Small intestine (tissue), 7 donors: ENCODE data around the gene CBX1. TPM values are rescaled to one million over a fixed set of nuclear protein-coding genes. Genes with fewer than 3 reads are reported as not detected.

Experiments used
- DNase-seq, 2 donors: peaks; one replicate each; pipeline versions ENCODE4 v3.0.0 to v3.0.0-alpha.2; 2013
- FAIRE-seq: peaks from 2 replicates; lab custom pipeline; 2012; peaks lifted over from hg19 to GRCh38; lab: Jason Lieb, UNC
- H3K27ac ChIP-seq, 3 donors: one replicate each; pipeline ENCODE4 v1.5.1; 2013; ENCODE audit warnings: low read length in 2 of 3, mild to moderate bottlenecking in 2 of 3, control low read depth in 1 of 3, inconsistent platforms in 1 of 3, low read depth in 1 of 3, moderate library complexity in 1 of 3
- H3K27me3 ChIP-seq, 3 donors: one replicate each; pipeline ENCODE4 v1.6.1; 2013; ENCODE audit warnings: low read length in 3 of 3, inconsistent platforms in 1 of 3; ENCODE audit not compliant: control insufficient read depth in 3 of 3, insufficient read depth in 3 of 3
- H3K36me3 ChIP-seq, 3 donors: one replicate each; pipeline ENCODE4 v1.6.1; 2013; ENCODE audit warnings: low read length in 3 of 3, inconsistent platforms in 1 of 3, low read depth in 1 of 3, mild to moderate bottlenecking in 1 of 3, moderate library complexity in 1 of 3; ENCODE audit not compliant: control insufficient read depth in 3 of 3, insufficient read depth in 2 of 3
- H3K4me1 ChIP-seq, 3 donors: one replicate each; pipeline ENCODE4 v1.6.1; 2013; ENCODE audit warnings: low read length in 2 of 3, inconsistent platforms in 1 of 3, low read depth in 1 of 3, mild to moderate bottlenecking in 1 of 3, moderate library complexity in 1 of 3; ENCODE audit not compliant: control insufficient read depth in 3 of 3, insufficient read depth in 2 of 3
- H3K4me3 ChIP-seq, 3 donors: one replicate each; pipeline ENCODE4 v1.5.1; 2013; ENCODE audit warnings: low read length in 3 of 3, control low read depth in 1 of 3, inconsistent platforms in 1 of 3, low read depth in 1 of 3, mild to moderate bottlenecking in 1 of 3, moderate library complexity in 1 of 3
- H3K9me3 ChIP-seq, 2 donors: one replicate each; pipeline ENCODE4 v1.6.1; 2013; ENCODE audit warnings: low read depth in 1 of 2, low read length in 1 of 2; ENCODE audit not compliant: control insufficient read depth in 2 of 2, insufficient read depth in 1 of 2
- WGBS, 3 donors: extraction: QIAGEN DNeasy Blood & Tissue Kit; methylation state at CpG; one replicate each; pipeline ENCODE4 v1.1.7; 2013; 5-methylcytosine and 5-hydroxymethylcytosine counted together
- polyA plus RNA-seq, 4 donors: library from polyadenylated mRNA; stranded (reverse) in 3 of 4; unstranded in 1 of 4; fragments of 200-250 nt in 3 of 4; fragments of 120-200 nt in 1 of 4; gene quantifications; one replicate each; pipeline versions ENCODE4 v1.2.1 to v1.2.3, GENCODE V29; 2013
- donor health status: healthy with polysubstance abuse.
- donor health status: control.
- donor health status: control.
- donor health status: Bipolar disorder and iron deficiency.
- donor health status: healthy.

CBX1 gene
- polyA plus RNA-seq, 4 donors = 9.4 to 57.1 (median 19.8) TPM

GRCh38 chr17:48022901-48023300, 78.4 kb downstream of the CBX1 start:
- Histone ChIP-seq H3K27me3 (peaks cover 0 to 63% (median 0%) of the 10 kb centered on the region in 3 donors), H3K36me3 (no peaks in the 10 kb centered on the region), H3K27ac (no peak overlapping the region), H3K9me3 (no peaks in the 10 kb centered on the region), H3K4me3 (no peak overlapping the region), H3K4me1 (peaks cover 0 to 31% (median 4%) of the 10 kb centered on the region in 3 donors)
- no peak for FAIRE-seq
- DNase-seq = no peak
- 17 to 43% (median 39%) methylated on average over 6 of the region's 6 CpGs for WGBS, 3 donors

- Histone ChIP-seq H3K36me3 (no peaks in the 10 kb centered on the region), H3K27ac (no peak overlapping the region), H3K4me1 (peaks cover 0 to 31% (median 4%) of the 10 kb centered on the region in 3 donors), H3K27me3 (peaks cover 0 to 63% (median 0%) of the 10 kb centered on the region in 3 donors), H3K4me3 (no peak overlapping the region), H3K9me3 (no peaks in the 10 kb centered on the region)
- FAIRE-seq (no peak), DNase-seq (no peak)
- 52 to 66% (median 55%) methylated on average over 5 of the region's 5 CpGs for WGBS, 3 donors
Measured at GRCh38 chr17:48021934-48022333, 79.3 kb downstream of the CBX1 start.

Other genes with a start within 250 kb of the CBX1 start
- 10 to 100 TPM in 3 of 4 donors, 1 to 10 TPM in 1; 8.7 to 17.3 (median 12.6) TPM for gene SP2, start 205.2 kb downstream of the CBX1 start, polyA plus RNA-seq
- gene PNPO, start 159.9 kb downstream of the CBX1 start, polyA plus RNA-seq = 10 to 100 TPM; 10.8 to 49.1 (median 19.1) TPM
- 100 to 1,000 TPM; 159 to 388 (median 277) TPM for gene PRR15L, start 143.6 kb downstream of the CBX1 start, polyA plus RNA-seq
- gene CDK5RAP3, start 130.4 kb downstream of the CBX1 start, polyA plus RNA-seq = 100 to 1,000 TPM; 169 to 721 (median 374) TPM
- gene COPZ2, start 63.7 kb downstream of the CBX1 start, polyA plus RNA-seq = 1 to 10 TPM in 3 of 4 donors, not detected in 1; 4.4 to 7.3 (median 5.6) TPM
- gene NFE2L1, start 53.1 kb downstream of the CBX1 start, polyA plus RNA-seq = 100 to 1,000 TPM in 1 of 4 donors, 10 to 100 TPM in 3; 52.1 to 110 (median 74.6) TPM
- gene SNX11, start 6.3 kb upstream of the CBX1 start, polyA plus RNA-seq = 10 to 100 TPM; 11.4 to 16.3 (median 12.8) TPM